ENCODE data around the gene TCAF2.
A peak's percentile ranks its signal among the peaks of the same experiment; 100 is the strongest.
"Not testable (repeated sequence)": the region's sequence is repeated elsewhere in the genome, so short reads cannot be mapped to it uniquely, and the experiment has no call there.

Gene TCAF2

GRCh38 chr7:143620646-143621045, at the start of gene TCAF2:
Gene TCAF2 (plus strand): TSS chr7:143620974.
- peak; percentile 61 to 75 (median 62) for DNase-seq (ENCODE audit: low read depth in 3 of 3)

GRCh38 chr7:143571501-143571900, 49.3 kb upstream of the TCAF2 start, which contains the start of gene CTAGE15:
Gene CTAGE15 (plus strand): TSS chr7:143571801. CDS start chr7:143571818, 17 bp downstream.
- not testable (repeated sequence) for DNase-seq (ENCODE audit: low read depth in 3 of 3)

GRCh38 chr7:143588183-143588582, 32.6 kb upstream of the TCAF2 start:
- DNase-seq (ENCODE audit: low read depth in 3 of 3): not testable (repeated sequence)

- DNase-seq (ENCODE audit: low read depth in 3 of 3): not testable (repeated sequence)
These were observed 30.9 kb upstream of the TCAF2 start for GRCh38 chr7:143589897-143590296.

GRCh38 chr7:143598086-143598485, 22.7 kb upstream of the TCAF2 start:
- DNase-seq (ENCODE audit: low read depth in 3 of 3): not testable (repeated sequence)

GRCh38 chr7:143603549-143603948, 17.2 kb upstream of the TCAF2 start:
- DNase-seq (ENCODE audit: low read depth in 3 of 3): not testable (repeated sequence)

- not testable (repeated sequence) for DNase-seq (ENCODE audit: low read depth in 3 of 3)
These were observed 14.7 kb upstream of the TCAF2 start for GRCh38 chr7:143606088-143606487.

GRCh38 chr7:143615545-143615944, 5.2 kb upstream of the TCAF2 start:
- DNase-seq (ENCODE audit: low read depth in 3 of 3): not testable (repeated sequence)

- not testable (repeated sequence) for DNase-seq (ENCODE audit: low read depth in 3 of 3)
These were observed 3.6 kb upstream of the TCAF2 start for GRCh38 chr7:143617204-143617603.

GRCh38 chr7:143620058-143620457, 716 bp upstream of the TCAF2 start:
- peak in 1 of 3 donors; percentile 46 for DNase-seq (ENCODE audit: low read depth in 3 of 3)

- DNase-seq (ENCODE audit: low read depth in 3 of 3): not testable (repeated sequence)
These were observed 401 bp downstream of the TCAF2 start for GRCh38 chr7:143621175-143621574.

GRCh38 chr7:143622130-143622529, 1.4 kb downstream of the TCAF2 start:
- DNase-seq (ENCODE audit: low read depth in 3 of 3): not testable (repeated sequence)

- DNase-seq (ENCODE audit: low read depth in 3 of 3): not testable (repeated sequence)
These were observed 9.9 kb downstream of the TCAF2 start for GRCh38 chr7:143630653-143631052.

- not testable (repeated sequence) for DNase-seq (ENCODE audit: low read depth in 3 of 3)
These were observed 11.7 kb downstream of the TCAF2 start for GRCh38 chr7:143632506-143632905.

GRCh38 chr7:143633013-143633618, 12.3 kb downstream of the TCAF2 start:
- DNase-seq (ENCODE audit: low read depth in 3 of 3): not testable (repeated sequence)

- not testable (repeated sequence) for DNase-seq (ENCODE audit: low read depth in 3 of 3)
These were observed 14.8 kb downstream of the TCAF2 start for GRCh38 chr7:143635364-143636240.

- DNase-seq (ENCODE audit: low read depth in 3 of 3): not testable (repeated sequence)
These were observed 18.6 kb downstream of the TCAF2 start for GRCh38 chr7:143639372-143639771.

GRCh38 chr7:143640528-143641189, 19.9 kb downstream of the TCAF2 start:
- not testable (repeated sequence) for DNase-seq (ENCODE audit: low read depth in 3 of 3)

- not testable (repeated sequence) for DNase-seq (ENCODE audit: low read depth in 3 of 3)
These were observed 25.8 kb downstream of the TCAF2 start for GRCh38 chr7:143646598-143646997.

- not testable (repeated sequence) for DNase-seq (ENCODE audit: low read depth in 3 of 3)
These were observed 29.1 kb downstream of the TCAF2 start for GRCh38 chr7:143649902-143650301.

GRCh38 chr7:143650447-143650846, 29.7 kb downstream of the TCAF2 start:
- not testable (repeated sequence) for DNase-seq (ENCODE audit: low read depth in 3 of 3)
